Measurements from ENCODE around the gene FAT4. TPM values are rescaled to one million over a fixed set of nuclear protein-coding genes. Genes with fewer than 3 reads are reported as not detected.

The FAT4 gene
- total RNA-seq, 1 experiment from 2014 or later, result 11.8 TPM

- DNase-seq (ENCODE audit: low read depth, low spot score) (no peak), ATAC-seq (no peak)
- no peaks in the 10 kb centered on the region; the same call in 1 of the 2 replicates for H3K36me3 ChIP-seq (ENCODE audit: control insufficient read depth, insufficient read depth, low read length)
- no peaks in the 10 kb centered on the region for H3K9me3 ChIP-seq (ENCODE audit: control insufficient read depth, insufficient read depth, low read depth, low read length)
- TF ChIP-seq POLR2AphosphoS5 (IDR thresholded peaks at IDR 0.05; ENCODE audit: low read depth, low read length) (no peak), SIN3A (IDR thresholded peaks at IDR 0.05; ENCODE audit: borderline replicate concordance, insufficient read depth, low read depth, low read length) (no peak), TCF7L2 (IDR thresholded peaks at IDR 0.05; ENCODE audit: low read depth, low read length) (no peak), REST (IDR thresholded peaks at IDR 0.05; ENCODE audit: insufficient read depth in 1 of 2, low read depth in 2 of 2, low read length in 1 of 2) (no peak)
- TF ChIP-seq, protein P1, sequence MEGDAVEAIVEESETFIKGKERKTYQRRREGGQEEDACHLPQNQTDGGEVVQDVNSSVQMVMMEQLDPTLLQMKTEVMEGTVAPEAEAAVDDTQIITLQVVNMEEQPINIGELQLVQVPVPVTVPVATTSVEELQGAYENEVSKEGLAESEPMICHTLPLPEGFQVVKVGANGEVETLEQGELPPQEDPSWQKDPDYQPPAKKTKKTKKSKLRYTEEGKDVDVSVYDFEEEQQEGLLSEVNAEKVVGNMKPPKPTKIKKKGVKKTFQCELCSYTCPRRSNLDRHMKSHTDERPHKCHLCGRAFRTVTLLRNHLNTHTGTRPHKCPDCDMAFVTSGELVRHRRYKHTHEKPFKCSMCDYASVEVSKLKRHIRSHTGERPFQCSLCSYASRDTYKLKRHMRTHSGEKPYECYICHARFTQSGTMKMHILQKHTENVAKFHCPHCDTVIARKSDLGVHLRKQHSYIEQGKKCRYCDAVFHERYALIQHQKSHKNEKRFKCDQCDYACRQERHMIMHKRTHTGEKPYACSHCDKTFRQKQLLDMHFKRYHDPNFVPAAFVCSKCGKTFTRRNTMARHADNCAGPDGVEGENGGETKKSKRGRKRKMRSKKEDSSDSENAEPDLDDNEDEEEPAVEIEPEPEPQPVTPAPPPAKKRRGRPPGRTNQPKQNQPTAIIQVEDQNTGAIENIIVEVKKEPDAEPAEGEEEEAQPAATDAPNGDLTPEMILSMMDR (IDR thresholded peaks at IDR 0.05), result no peak
- no peaks in the 10 kb centered on the region for H3K27me3 ChIP-seq (ENCODE audit: control insufficient read depth, insufficient read depth, low read length)
- ChIA-PET CTCF (no interaction called here), POLR2A (no interaction called here)
- H3K27ac ChIP-seq (ENCODE audit: low read length), result no peak overlapping the region
- intact Hi-C loops (cut with micrococcal nuclease; ENCODE audit: unreplicated experiment), result no loop called here
- H3K4me3 ChIP-seq (ENCODE audit: low read depth in 2 of 2, low read length in 2 of 2), result no peak overlapping the region
- no peaks in the 10 kb centered on the region for H3K4me1 ChIP-seq (ENCODE audit: control insufficient read depth, insufficient read depth, low read length)
- in situ Hi-C loops (cut with HindIII; ENCODE audit: low pct_unique_long_range_greater_than_20kb, low sequenced_read_pairs), result no loop called here
- BruUV-seq (replicated peaks), result no TSS peak
These were observed 44.6 kb downstream of the FAT4 start for GRCh38 chr4:125359363-125359762.

- ATAC-seq, result no peak
These were observed 45.3 kb downstream of the FAT4 start for GRCh38 chr4:125359960-125360634.

More at GRCh38 chr4:125359960-125360634, 45.3 kb downstream of the FAT4 start:
- no peak overlapping the region; the same call in 1 of the 2 replicates for H3K27ac ChIP-seq (ENCODE audit: low read length)
- no peak overlapping the region for H3K4me3 ChIP-seq (ENCODE audit: low read depth in 2 of 2, low read length in 2 of 2)
- POLR2A ChIA-PET, result no interaction called here
- no TSS peak for BruUV-seq (replicated peaks)
- no peaks in the 10 kb centered on the region for H3K27me3 ChIP-seq (ENCODE audit: control insufficient read depth, insufficient read depth, low read length)
- CTCF ChIA-PET, result no interaction called here
- no peaks in the 10 kb centered on the region; the same call in 1 of the 2 replicates for H3K36me3 ChIP-seq (ENCODE audit: control insufficient read depth, insufficient read depth, low read length)
- no peak for DNase-seq (ENCODE audit: low read depth, low spot score)
- intact Hi-C loops (cut with micrococcal nuclease; ENCODE audit: unreplicated experiment) (no loop called here), in situ Hi-C loops (cut with HindIII; ENCODE audit: low pct_unique_long_range_greater_than_20kb, low sequenced_read_pairs) (no loop called here)
- no peaks in the 10 kb centered on the region for H3K9me3 ChIP-seq (ENCODE audit: control insufficient read depth, insufficient read depth, low read depth, low read length)
- no peak for TF ChIP-seq TCF7L2 (IDR thresholded peaks at IDR 0.05; ENCODE audit: low read depth, low read length)
- TF ChIP-seq REST (IDR thresholded peaks at IDR 0.05; ENCODE audit: insufficient read depth in 1 of 2, low read depth in 2 of 2, low read length in 1 of 2), result no peak
- TF ChIP-seq, protein P1 (IDR thresholded peaks at IDR 0.05), result no peak
- TF ChIP-seq SIN3A (IDR thresholded peaks at IDR 0.05; ENCODE audit: borderline replicate concordance, insufficient read depth, low read depth, low read length), result no peak
- TF ChIP-seq POLR2AphosphoS5 (IDR thresholded peaks at IDR 0.05; ENCODE audit: low read depth, low read length), result no peak
- no peaks in the 10 kb centered on the region for H3K4me1 ChIP-seq (ENCODE audit: control insufficient read depth, insufficient read depth, low read length)

Data from Panc1 (cell line).